Pancreas (tissue), 10 donors: Measurements from ENCODE around the gene SLC35B4. TPM values are rescaled to one million over a fixed set of nuclear protein-coding genes. Genes with fewer than 3 reads are reported as not detected.

Experiments
- ATAC-seq, 4 donors: fragments of 200-7000 bp; cut with Tn5 transposase; one replicate each; pipeline versions ENCODE4 v1.8.0 to v1.9.1; 2020; ENCODE audit warnings: mild to moderate bottlenecking in 4 of 4, moderate library complexity in 4 of 4
- DNase-seq, 6 donors: peaks; one replicate each; pipeline ENCODE4 v3.0.0-alpha.2; 2020
- FAIRE-seq: peaks from 2 replicates; lab custom pipeline; 2012; peaks lifted over from hg19 to GRCh38; lab: Jason Lieb, UNC
- H3K27ac ChIP-seq, 4 donors: fragments of 200-600 bp; sonication (generic); 1 replicate in 3 of 4; 2 replicates in 1 of 4; pipeline versions ENCODE4 v1.5.0 to v1.8.0; 2020
- H3K27me3 ChIP-seq, 4 donors: fragments of 200-600 bp; one replicate each; pipeline ENCODE4 v1.8.0; 2021
- H3K36me3 ChIP-seq, 3 donors: fragments of 200-600 bp; sonication (generic) in 1 of 3; one replicate each; pipeline versions ENCODE4 v1.5.0 to v1.8.0; 2020 to 2021
- H3K4me1 ChIP-seq, 3 donors: fragments of 200-600 bp; one replicate each; pipeline ENCODE4 v1.8.0; 2021
- H3K4me3 ChIP-seq, 4 donors: fragments of 200-600 bp; sonication (generic) in 2 of 4; one replicate each; pipeline versions ENCODE4 v1.5.0 to v1.8.0; 2020 to 2021
- H3K9me3 ChIP-seq, 4 donors: fragments of 200-600 bp; one replicate each; pipeline ENCODE4 v1.8.0; 2021
- WGBS, 2 donors: extraction: QIAGEN DNeasy Blood & Tissue Kit; methylation state at CpG; one replicate each; pipeline ENCODE4 v1.1.7; 2013; 5-methylcytosine and 5-hydroxymethylcytosine counted together
- intact Hi-C, 3 donors: fragments of 100-400 bp; cut with DNase I; formaldehyde crosslinking; loops; one replicate each; pipeline versions ENCODE4 v1.11.1 to v1.14.2; 2022
- polyA plus RNA-seq, 2 donors: library from polyadenylated mRNA; stranded (reverse); fragments of 200-250 nt; gene quantifications; one replicate each; pipeline ENCODE4 v1.2.3, GENCODE V29; 2013
- total RNA-seq, 6 donors: library from RNA; stranded (reverse); fragmentation: NEBNext Ultra II Directional in 4 of 6; extraction: Animal tissue kit (Norgen Biotek cat#: 25700) in 4 of 6; gene quantifications; one replicate each; pipeline versions ENCODE4 v1.2.1 to v1.2.4, GENCODE V29; 2021 to 2023
- TF ChIP-seq, protein P1 (sequence below), 4 donors: fragments of 200-600 bp; sonication (generic) in 3 of 4; IDR thresholded peaks; one replicate each; pipeline versions ENCODE4 v1.5.0 to v1.8.0; 2021; ENCODE audit warnings: antibody characterized with exemption in 4 of 4
- donor health status: healthy with polysubstance abuse.
- donor health status: DM: no; HTN: no; CAD: no; lungs with moderate emphysema.
- donor health status: DM: no; HTN: no; CAD: no.
- donor health status: control.
- donor health status: control.
- donor health status: Bipolar disorder and iron deficiency.
- donor health status: DM: yes; HTN: yes; CAD: no.
- donor health status: DM: no; HTN: no; CAD: no.
- donor health status: DM: no; HTN: no; CAD: no.
- donor health status: DM: yes; HTN: yes; CAD: no.

The SLC35B4 gene
- total and polyA plus RNA-seq, 8 donors: 2.2 to 8.0 (median 3.6) TPM

DNA sequence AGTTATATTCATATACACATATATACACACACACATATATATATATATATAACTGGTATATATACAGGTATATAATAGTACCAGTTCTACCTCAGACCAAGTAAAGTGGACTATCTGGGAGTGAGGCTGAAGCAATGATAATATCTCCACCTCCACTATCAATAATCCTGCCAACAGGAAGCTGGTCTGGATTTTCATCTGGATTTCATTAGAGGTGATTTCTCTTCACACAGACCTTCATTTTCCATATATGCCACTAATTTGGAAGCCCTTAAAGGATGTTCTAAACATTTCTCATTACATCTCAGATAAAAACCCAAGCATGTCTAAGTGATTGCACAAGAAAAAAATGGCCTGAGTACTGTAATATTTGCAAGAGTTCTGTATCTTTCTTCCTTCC is 1.7 kb upstream of the SLC35B4 start:
- Histone ChIP-seq H3K9me3 (no peaks in the 10 kb centered on the region), H3K27ac (no peak overlapping the region), H3K4me3 (no peak overlapping the region), H3K27me3 (no peaks in the 10 kb centered on the region), H3K4me1 (peaks cover 0 to 7% (median 0%) of the 10 kb centered on the region in 3 donors), H3K36me3 (no peaks in the 10 kb centered on the region)
- ATAC-seq (no peak), FAIRE-seq (no peak), DNase-seq (no peak)
- TF ChIP-seq, protein P1, sequence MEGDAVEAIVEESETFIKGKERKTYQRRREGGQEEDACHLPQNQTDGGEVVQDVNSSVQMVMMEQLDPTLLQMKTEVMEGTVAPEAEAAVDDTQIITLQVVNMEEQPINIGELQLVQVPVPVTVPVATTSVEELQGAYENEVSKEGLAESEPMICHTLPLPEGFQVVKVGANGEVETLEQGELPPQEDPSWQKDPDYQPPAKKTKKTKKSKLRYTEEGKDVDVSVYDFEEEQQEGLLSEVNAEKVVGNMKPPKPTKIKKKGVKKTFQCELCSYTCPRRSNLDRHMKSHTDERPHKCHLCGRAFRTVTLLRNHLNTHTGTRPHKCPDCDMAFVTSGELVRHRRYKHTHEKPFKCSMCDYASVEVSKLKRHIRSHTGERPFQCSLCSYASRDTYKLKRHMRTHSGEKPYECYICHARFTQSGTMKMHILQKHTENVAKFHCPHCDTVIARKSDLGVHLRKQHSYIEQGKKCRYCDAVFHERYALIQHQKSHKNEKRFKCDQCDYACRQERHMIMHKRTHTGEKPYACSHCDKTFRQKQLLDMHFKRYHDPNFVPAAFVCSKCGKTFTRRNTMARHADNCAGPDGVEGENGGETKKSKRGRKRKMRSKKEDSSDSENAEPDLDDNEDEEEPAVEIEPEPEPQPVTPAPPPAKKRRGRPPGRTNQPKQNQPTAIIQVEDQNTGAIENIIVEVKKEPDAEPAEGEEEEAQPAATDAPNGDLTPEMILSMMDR (IDR thresholded peaks at IDR 0.05): no peak
- intact Hi-C loops: no loop called here

DNA sequence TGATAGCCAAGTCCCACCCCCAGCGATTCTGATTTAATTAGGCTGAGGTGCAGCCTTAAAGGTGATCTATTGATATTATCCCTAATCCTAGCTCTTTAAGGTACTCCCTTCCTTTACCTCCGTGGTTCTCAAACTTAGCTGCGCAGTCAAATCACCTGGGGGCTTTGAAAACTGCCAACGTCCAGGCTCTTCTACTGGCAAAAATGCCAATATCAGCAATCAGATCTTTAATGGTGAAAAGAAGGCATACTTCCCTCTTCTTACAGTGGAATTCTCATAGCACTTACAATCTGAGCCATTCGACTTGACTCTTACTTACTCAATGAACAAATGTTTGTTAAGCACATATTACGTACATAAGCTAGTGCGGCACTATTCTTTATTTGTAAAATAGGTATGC is 704 bp upstream of the SLC35B4 start:
- no peaks in the 10 kb centered on the region for H3K36me3 ChIP-seq
- no peaks in the 10 kb centered on the region for H3K27me3 ChIP-seq
- H3K9me3 ChIP-seq: no peaks in the 10 kb centered on the region
- intact Hi-C loops: no loop called here
- peak overlapping the region in 3 of 4 donors; percentile 58 to 76 (median 73) for H3K27ac ChIP-seq
- H3K4me1 ChIP-seq: peaks cover 0 to 7% (median 0%) of the 10 kb centered on the region in 3 donors
- no peak for FAIRE-seq
- WGBS, 2 donors: 58 to 62% methylated on average over 7 of the region's 7 CpGs
- TF ChIP-seq, protein P1 (IDR thresholded peaks at IDR 0.05): no peak
- ATAC-seq: no peak
- no peak for DNase-seq
- H3K4me3 ChIP-seq: peak overlapping the region in 3 of 4 donors; percentile 87 to 98 (median 87)

DNA sequence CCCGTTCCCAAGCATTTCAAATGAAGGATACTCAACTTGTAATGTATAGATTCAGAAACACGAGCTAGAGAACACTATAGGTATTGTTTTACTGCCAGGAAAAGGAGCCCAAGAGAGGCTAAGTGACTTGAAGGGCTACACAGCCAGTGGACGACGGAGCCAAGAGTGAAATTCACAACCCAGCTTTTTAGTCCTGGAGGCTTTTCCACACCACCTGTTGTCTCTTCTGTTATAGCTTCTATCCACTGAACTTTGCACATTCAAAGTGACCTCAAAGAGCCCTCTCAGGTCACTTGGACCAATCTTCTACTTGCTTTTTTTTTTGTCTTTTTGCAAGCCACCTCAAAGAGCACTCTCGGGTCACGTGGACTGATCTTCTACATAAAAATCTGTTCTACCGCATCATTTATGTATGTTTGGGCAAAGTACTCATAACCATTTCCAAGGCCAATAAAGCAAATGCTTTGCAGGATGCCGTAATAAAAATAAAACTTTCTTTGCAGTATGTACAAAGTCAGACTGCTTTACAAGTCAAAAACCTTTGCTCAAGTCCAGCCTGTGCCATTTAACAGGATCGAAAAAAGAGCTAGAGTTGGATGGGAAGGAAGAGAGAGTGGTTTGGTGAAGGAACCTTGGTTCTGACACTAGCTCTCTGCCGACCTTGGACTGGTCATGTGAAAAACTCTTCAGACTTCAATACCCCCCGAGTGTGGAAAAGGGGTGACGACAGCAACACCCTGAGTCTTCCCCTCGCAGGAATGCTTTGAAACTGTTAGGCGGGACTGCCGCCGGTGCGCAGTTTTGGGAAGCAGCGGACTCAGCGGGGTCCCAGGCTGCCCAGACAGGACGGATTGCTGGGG is 821 bp downstream of the SLC35B4 start:
- 17 to 22% methylated on average over 17 to 20 of the region's 20 CpGs for WGBS, 2 donors

DNA sequence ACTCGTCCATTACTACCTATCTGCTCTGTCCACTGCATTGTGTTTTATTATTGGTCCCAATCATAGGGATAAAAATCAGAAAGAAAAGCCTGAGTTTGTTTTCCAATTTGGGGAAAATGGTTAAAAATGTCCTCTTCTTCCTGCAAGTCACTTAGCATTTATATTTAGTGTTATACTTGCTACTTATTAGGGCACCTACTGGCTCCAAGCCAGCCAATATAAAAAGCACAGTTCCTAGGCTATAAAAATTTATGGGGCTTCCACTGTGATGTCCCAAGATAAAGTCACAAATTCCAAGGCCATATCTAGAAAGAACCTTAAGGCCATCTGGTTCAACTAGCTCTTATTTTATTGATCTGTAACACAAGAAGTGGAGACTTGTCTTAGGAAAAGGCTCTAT is 3.2 kb downstream of the SLC35B4 start:
- H3K27ac ChIP-seq: no peak overlapping the region
- no peak for ATAC-seq
- H3K36me3 ChIP-seq: no peaks in the 10 kb centered on the region
- no peak overlapping the region for H3K4me3 ChIP-seq
- TF ChIP-seq, protein P1 (IDR thresholded peaks at IDR 0.05): no peak
- peaks cover 0 to 7% (median 0%) of the 10 kb centered on the region in 3 donors for H3K4me1 ChIP-seq
- H3K9me3 ChIP-seq: no peaks in the 10 kb centered on the region
- DNase-seq: no peak
- H3K27me3 ChIP-seq: no peaks in the 10 kb centered on the region
- intact Hi-C loops: no loop called here
- no peak for FAIRE-seq
- 81 to 88% methylated on average over 1 of the region's 1 CpG for whole genome bisulfite sequencing, 2 donors

More for the DNA sequence above, 821 bp downstream of the SLC35B4 start:
- Histone ChIP-seq H3K4me1 (peaks cover 0 to 7% (median 0%) of the 10 kb centered on the region in 3 donors), H3K27ac (peak overlapping the region; percentile 58 to 76 (median 66)), H3K9me3 (no peaks in the 10 kb centered on the region), H3K36me3 (no peaks in the 10 kb centered on the region), H3K27me3 (no peaks in the 10 kb centered on the region), H3K4me3 (peak overlapping the region; percentile 87 to 99 (median 92))
- ATAC-seq (peak in 2 of 4 donors; percentile 7 to 29), FAIRE-seq (no peak), DNase-seq (peak in 1 of 6 donors; percentile 4)
- intact Hi-C loops: no loop called here
- TF ChIP-seq, protein P1 (IDR thresholded peaks at IDR 0.05): no peak

DNA sequence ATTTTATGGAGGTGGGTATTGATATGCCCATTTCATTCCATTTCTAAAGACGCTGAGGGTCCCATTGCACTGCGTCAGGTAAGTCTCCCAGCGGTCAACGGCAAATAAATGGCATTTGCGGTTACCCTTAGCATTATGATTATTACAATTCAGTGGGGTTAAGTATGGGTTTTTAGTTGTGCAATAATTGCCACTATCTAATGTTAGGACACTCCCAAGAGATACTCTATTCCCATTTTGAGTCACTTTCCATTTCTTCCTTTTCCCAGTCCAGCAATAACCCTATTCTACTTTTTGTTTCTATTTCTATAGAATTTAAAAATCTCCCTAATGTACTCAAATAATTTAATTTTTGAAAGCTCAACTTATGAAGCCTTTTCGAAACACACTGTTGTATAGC is 4.0 kb downstream of the SLC35B4 start:
- H3K27me3 ChIP-seq: no peaks in the 10 kb centered on the region
- FAIRE-seq (no peak), DNase-seq (no peak), ATAC-seq (no peak)
- H3K4me3 ChIP-seq: no peak overlapping the region
- H3K36me3 ChIP-seq: no peaks in the 10 kb centered on the region
- 82 to 87% methylated on average over 6 of the region's 6 CpGs for WGBS, 2 donors
- H3K9me3 ChIP-seq: no peaks in the 10 kb centered on the region
- H3K4me1 ChIP-seq: peaks cover 0 to 7% (median 0%) of the 10 kb centered on the region in 3 donors
- no peak overlapping the region for H3K27ac ChIP-seq
- TF ChIP-seq, protein P1 (IDR thresholded peaks at IDR 0.05): no peak
- intact Hi-C loops: no loop called here
